Activated CD4-positive, alpha-beta memory T cell treated with anti-CD3 and anti-CD28 coated beads for 36 hours (primary cell): ENCODE data around the gene ACLY. TPM values are rescaled to one million over a fixed set of nuclear protein-coding genes. Genes with fewer than 3 reads are reported as not detected.

Source experiments
- CTCF ChIA-PET: fragments of 350-600 bp; sonication (Branson Sonifier 250); formaldehyde crosslinking; loops from one replicate; lab custom pipeline; 2021; ENCODE audit warnings: antibody characterized with exemption, inconsistent platforms; lab: Charles Lee
- POLR2A ChIA-PET: fragments of 350-600 bp; sonication (Branson Sonifier 250); formaldehyde crosslinking; loops from one replicate; lab custom pipeline; 2021; ENCODE audit warnings: antibody characterized with exemption; lab: Charles Lee
- DNase-seq: peaks from one replicate; pipeline ENCODE4 v3.0.0-alpha.2; 2020
- H3K27ac Mint-ChIP-seq: one replicate; pipeline ENCODE4 v1.8.0; 2021; ENCODE audit warnings: mixed read lengths
- H3K27me3 Mint-ChIP-seq: one replicate; pipeline ENCODE4 v1.8.0; 2021; ENCODE audit warnings: mixed read lengths
- H3K36me3 Mint-ChIP-seq: one replicate; pipeline ENCODE4 v1.8.0; 2021; ENCODE audit warnings: mixed read lengths
- H3K4me1 Mint-ChIP-seq: one replicate; pipeline ENCODE4 v1.8.0; 2021; ENCODE audit warnings: low read depth, mixed read lengths
- H3K4me3 Mint-ChIP-seq: one replicate; pipeline ENCODE4 v1.8.0; 2021; ENCODE audit warnings: mild to moderate bottlenecking, mixed read lengths
- H3K9me3 Mint-ChIP-seq: one replicate; pipeline ENCODE4 v1.8.0; 2021; ENCODE audit warnings: mixed read lengths
- intact Hi-C: fragments of 100-400 bp; cut with micrococcal nuclease; formaldehyde crosslinking; loops from one replicate; pipeline ENCODE4 v1.15.1; 2023
- total RNA-seq, 2 experiments: library from RNA; stranded (reverse); gene quantifications; one replicate each; pipeline ENCODE4 v1.2.3, GENCODE V29; 2021

The ACLY gene
- total RNA-seq, 2 experiments from 2014 or later: 186 to 203 TPM

- POLR2A ChIA-PET: no interaction called here
- H3K27me3 Mint-ChIP-seq: peaks cover 1% of the 10 kb centered on the region
- no peaks in the 10 kb centered on the region for H3K9me3 Mint-ChIP-seq
- H3K4me3 Mint-ChIP-seq: no peak overlapping the region
- no peaks in the 10 kb centered on the region for H3K4me1 Mint-ChIP-seq
- no peaks in the 10 kb centered on the region for H3K36me3 Mint-ChIP-seq
- H3K27ac Mint-ChIP-seq: no peak overlapping the region
- CTCF ChIA-PET: interaction anchor here (0.9 kb wide), 1 partner anchor 10 kb away, joined by 4 read pairs; the partner anchor contains the start of gene P3H4
- intact Hi-C loops: no loop called here
- no peak for DNase-seq
These were observed 97.0 kb downstream of the ACLY start for GRCh38 chr17:41821776-41822175.

- no peaks in the 10 kb centered on the region for H3K9me3 Mint-ChIP-seq
- H3K4me1 Mint-ChIP-seq: peaks cover 3% of the 10 kb centered on the region
- ChIA-PET CTCF (no interaction called here), POLR2A (no interaction called here)
- no peak overlapping the region for H3K27ac Mint-ChIP-seq
- intact Hi-C loops: no loop called here
- no peak overlapping the region for H3K4me3 Mint-ChIP-seq
- no peak for DNase-seq
- H3K27me3 Mint-ChIP-seq: peaks cover 1% of the 10 kb centered on the region
- no peaks in the 10 kb centered on the region for H3K36me3 Mint-ChIP-seq
These were observed 100.7 kb downstream of the ACLY start for GRCh38 chr17:41818024-41818423.

Other genes with a start within 250 kb of the ACLY start
- gene EIF1, start 230.1 kb downstream of the ACLY start, total RNA-seq: 1,000 to 10,000 TPM; 1,052 to 1,072 TPM
- not detected for gene GAST, start 206.6 kb downstream of the ACLY start, total RNA-seq
- gene HAP1, start 184.3 kb downstream of the ACLY start, total RNA-seq: not detected
- under 1 TPM; 0.12 to 0.29 TPM for gene JUP, start 132.2 kb downstream of the ACLY start, total RNA-seq
- gene P3H4, start 107.0 kb downstream of the ACLY start, total RNA-seq: 1 to 10 TPM; 2.5 to 2.9 TPM
- gene FKBP10, start 105.9 kb downstream of the ACLY start, total RNA-seq: 1 to 10 TPM in 1 of 2 experiments, under 1 TPM in 1; 0.76 to 1.4 TPM
- 10 to 100 TPM; 29.0 to 29.5 TPM for gene NT5C3B, start 82.7 kb downstream of the ACLY start, total RNA-seq
- under 1 TPM; 0.12 to 0.29 TPM for gene KLHL10, start 81.1 kb downstream of the ACLY start, total RNA-seq
- gene KLHL11, start 53.5 kb downstream of the ACLY start, total RNA-seq: 10 to 100 TPM; 23.6 to 25.2 TPM
- gene ODAD4, start 11.7 kb upstream of the ACLY start, total RNA-seq: 1 to 10 TPM in 1 of 2 experiments, under 1 TPM in 1; 0.77 to 1.4 TPM
- gene CNP, start 47.8 kb upstream of the ACLY start, total RNA-seq: 10 to 100 TPM; 66.6 to 68.0 TPM
- 10 to 100 TPM; 79.7 to 80.9 TPM for gene DNAJC7, start 98.5 kb upstream of the ACLY start, total RNA-seq
- 10 to 100 TPM; 15.6 to 16.1 TPM for gene NKIRAS2, start 101.1 kb upstream of the ACLY start, total RNA-seq
- gene C17orf113, start 131.7 kb upstream of the ACLY start, total RNA-seq: under 1 TPM; 0.15 to 0.26 TPM
- under 1 TPM in 1 of 2 experiments, not detected in 1; 0.10 TPM for gene ZNF385C, start 179.5 kb upstream of the ACLY start, total RNA-seq
- gene DHX58, start 193.8 kb upstream of the ACLY start, total RNA-seq: 10 to 100 TPM; 38.1 to 38.4 TPM
- gene KAT2A, start 202.4 kb upstream of the ACLY start, total RNA-seq: 10 to 100 TPM; 38.6 to 41.0 TPM
- not detected for gene HSPB9, start 203.9 kb upstream of the ACLY start, total RNA-seq
- 10 to 100 TPM; 47.8 to 52.4 TPM for gene RAB5C, start 236.0 kb upstream of the ACLY start, total RNA-seq